HepG2 (cell line): ENCODE measurements around the gene GRK6. TPM values are rescaled to one million over a fixed set of nuclear protein-coding genes. Genes with fewer than 3 reads are reported as not detected.

Source experiments
- EEA1 ChIP-seq: sonication (generic); formaldehyde crosslinking; IDR thresholded peaks from 2 replicates; pipeline ENCODE4 v1.5.1; 2020; ENCODE audit warnings: mild to moderate bottlenecking, missing genetic modification reagents, borderline replicate concordance
- FOSL2 ChIP-seq: sonication (generic); formaldehyde crosslinking; IDR thresholded peaks from 2 replicates; pipeline ENCODE4 v1.4.0; 2020; ENCODE audit warnings: missing genetic modification reagents
- IKZF1 ChIP-seq: fragments of 450-650 bp; IDR thresholded peaks from 2 replicates; pipeline ENCODE4 v1.7.1; 2016
- ISX ChIP-seq: sonication (generic); formaldehyde crosslinking; conservative IDR thresholded peaks from 2 replicates; pipeline ENCODE4 v1.5.0; 2020; ENCODE audit warnings: missing genetic modification reagents
- KLF13 ChIP-seq: sonication (generic); formaldehyde crosslinking; IDR thresholded peaks from 2 replicates; pipeline ENCODE4 v1.4.0; 2020; ENCODE audit warnings: mild to moderate bottlenecking, missing genetic modification reagents
- NCOA2 ChIP-seq: sonication (generic); formaldehyde crosslinking; IDR thresholded peaks from 2 replicates; pipeline ENCODE4 v1.8.0; 2022; ENCODE audit warnings: inconsistent platforms
- NFE2L2 ChIP-seq: fragments of 150-350 bp; IDR thresholded peaks from 2 replicates; pipeline ENCODE4 v1.6.1; 2014; ENCODE audit warnings: low read length
- POLR2AphosphoS2 ChIP-seq: IDR thresholded peaks from 2 replicates; pipeline ENCODE4 v1.6.1; 2011; ENCODE audit warnings: low read depth, low read length, improper control_type of control experiment
- TMF1 ChIP-seq: sonication (generic); formaldehyde crosslinking; IDR thresholded peaks from 2 replicates; pipeline ENCODE4 v1.8.1; 2022; ENCODE audit warnings: low read depth, missing genetic modification reagents
- ZFP41 ChIP-seq: sonication (generic); formaldehyde crosslinking; IDR thresholded peaks from 2 replicates; pipeline ENCODE4 v1.4.0; 2020; ENCODE audit warnings: mild to moderate bottlenecking, missing genetic modification reagents, borderline replicate concordance
- ZNF24 ChIP-seq: fragments of 450-650 bp; IDR thresholded peaks from 2 replicates; pipeline ENCODE4 v1.6.1; 2017; ENCODE audit warnings: antibody characterized with exemption, mild to moderate bottlenecking
- ZNF782 ChIP-seq: sonication (generic); formaldehyde crosslinking; IDR thresholded peaks from 2 replicates; pipeline ENCODE4 v1.4.0; 2020; ENCODE audit warnings: missing genetic modification reagents, mild to moderate bottlenecking, borderline replicate concordance
- polyA plus RNA-seq, 8 experiments: library from polyadenylated mRNA; depleted of rRNA in 3 of 8; stranded (reverse) in 7 of 8; unstranded in 1 of 8; fragments of >200 nt; fragmentation: Illumina TruSeq in 4 of 8; extraction: Trizol in 4 of 8; gene quantifications; 2 replicates each; pipeline versions ENCODE4 v1.2.1 to v1.2.3, GENCODE V29; 2011 to 2016; ENCODE audit warnings: low read depth in 4 of 8, missing spikeins in 1 of 8, mixed read lengths in 1 of 8; ENCODE audit not compliant: insufficient read depth in 1 of 8
- total RNA-seq, 5 experiments: library from RNA; depleted of rRNA; stranded (reverse); fragments of >200 nt; fragmentation: Illumina TruSeq; extraction: Trizol; gene quantifications; 2 replicates each; pipeline ENCODE4 v1.2.3, GENCODE V29; 2016; ENCODE audit warnings: low read depth in 1 of 5
- TF ChIP-seq, protein P1 (sequence below), 2 experiments: IDR thresholded peaks; 2 replicates each; pipeline ENCODE4 v1.6.1; 2011 to 2012; ENCODE audit warnings: low read length in 2 of 2, borderline replicate concordance in 1 of 2, low read depth in 1 of 2, mild to moderate bottlenecking in 1 of 2, moderate library complexity in 1 of 2
- TF ChIP-seq, protein P2 (sequence below): sonication (generic); formaldehyde crosslinking; IDR thresholded peaks from 2 replicates; pipeline ENCODE4 v1.5.1; 2020; ENCODE audit warnings: mild to moderate bottlenecking, missing genetic modification reagents, borderline replicate concordance
- TF ChIP-seq, protein P3 (sequence below): sonication (generic); formaldehyde crosslinking; IDR thresholded peaks from 2 replicates; pipeline ENCODE4 v1.4.0; 2020; ENCODE audit warnings: missing genetic modification reagents
- TF ChIP-seq, protein P4 (sequence below): sonication (generic); formaldehyde crosslinking; IDR thresholded peaks from 2 replicates; pipeline ENCODE4 v1.4.0; 2020; ENCODE audit warnings: missing genetic modification reagents
- TF ChIP-seq, protein P5 (sequence below): IDR thresholded peaks from 2 replicates; pipeline ENCODE4 v1.6.1; 2016

The GRK6 gene
- total and polyA plus RNA-seq, 2 of the 13 experiments (the other 11 are each of a cell fraction or from before 2014, with no cell fraction given): 13.2 to 19.9 TPM

DNA sequence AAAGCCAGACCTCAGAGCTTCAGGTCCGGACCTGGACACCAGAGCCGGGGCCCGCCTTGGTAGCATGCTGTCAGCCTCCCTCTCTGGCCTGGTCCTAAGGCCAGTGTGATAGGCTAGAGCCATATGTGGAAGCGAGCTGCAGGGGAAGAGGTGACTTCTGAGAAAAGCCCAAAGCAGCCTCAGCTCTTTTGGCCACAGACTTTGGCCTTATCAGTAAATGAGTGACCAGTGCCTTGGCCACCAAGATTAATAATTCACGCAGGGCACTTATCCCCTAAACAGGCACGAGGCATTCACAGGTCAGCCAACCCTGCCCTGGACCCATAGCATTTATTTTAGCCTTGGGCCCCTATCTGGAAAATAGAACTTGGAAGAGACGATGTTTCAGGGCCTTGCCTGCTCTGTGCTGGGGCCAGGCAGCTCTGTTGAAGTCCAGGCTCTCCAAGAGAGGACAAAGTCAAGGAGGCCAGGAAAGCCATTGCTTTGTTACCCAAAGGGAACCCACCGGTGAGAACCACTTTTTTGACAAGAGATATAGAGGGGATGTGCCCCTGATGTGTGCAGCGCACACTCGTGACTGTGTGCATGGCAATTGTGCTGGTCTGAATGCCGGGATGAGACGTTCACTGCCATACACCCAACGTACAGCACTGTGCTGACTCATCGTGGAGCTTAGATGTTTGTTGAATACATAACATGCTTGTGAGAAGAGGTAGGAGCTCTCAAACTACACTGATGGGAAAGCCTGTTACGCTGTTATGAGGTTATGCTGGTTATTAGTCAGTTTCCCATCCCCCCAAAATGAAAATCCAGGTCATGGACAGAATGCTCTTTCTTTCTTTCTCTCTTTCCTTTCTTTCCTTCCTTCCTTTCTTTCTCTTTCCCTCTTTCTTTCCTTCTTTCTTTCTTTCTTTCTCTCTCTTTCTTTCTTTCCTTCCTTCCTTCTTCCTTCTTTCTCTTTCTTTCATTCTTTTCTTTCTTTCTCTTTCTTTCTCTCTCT lies 47.3 kb upstream of the GRK6 start (continued):
- TF ChIP-seq, protein P1, sequence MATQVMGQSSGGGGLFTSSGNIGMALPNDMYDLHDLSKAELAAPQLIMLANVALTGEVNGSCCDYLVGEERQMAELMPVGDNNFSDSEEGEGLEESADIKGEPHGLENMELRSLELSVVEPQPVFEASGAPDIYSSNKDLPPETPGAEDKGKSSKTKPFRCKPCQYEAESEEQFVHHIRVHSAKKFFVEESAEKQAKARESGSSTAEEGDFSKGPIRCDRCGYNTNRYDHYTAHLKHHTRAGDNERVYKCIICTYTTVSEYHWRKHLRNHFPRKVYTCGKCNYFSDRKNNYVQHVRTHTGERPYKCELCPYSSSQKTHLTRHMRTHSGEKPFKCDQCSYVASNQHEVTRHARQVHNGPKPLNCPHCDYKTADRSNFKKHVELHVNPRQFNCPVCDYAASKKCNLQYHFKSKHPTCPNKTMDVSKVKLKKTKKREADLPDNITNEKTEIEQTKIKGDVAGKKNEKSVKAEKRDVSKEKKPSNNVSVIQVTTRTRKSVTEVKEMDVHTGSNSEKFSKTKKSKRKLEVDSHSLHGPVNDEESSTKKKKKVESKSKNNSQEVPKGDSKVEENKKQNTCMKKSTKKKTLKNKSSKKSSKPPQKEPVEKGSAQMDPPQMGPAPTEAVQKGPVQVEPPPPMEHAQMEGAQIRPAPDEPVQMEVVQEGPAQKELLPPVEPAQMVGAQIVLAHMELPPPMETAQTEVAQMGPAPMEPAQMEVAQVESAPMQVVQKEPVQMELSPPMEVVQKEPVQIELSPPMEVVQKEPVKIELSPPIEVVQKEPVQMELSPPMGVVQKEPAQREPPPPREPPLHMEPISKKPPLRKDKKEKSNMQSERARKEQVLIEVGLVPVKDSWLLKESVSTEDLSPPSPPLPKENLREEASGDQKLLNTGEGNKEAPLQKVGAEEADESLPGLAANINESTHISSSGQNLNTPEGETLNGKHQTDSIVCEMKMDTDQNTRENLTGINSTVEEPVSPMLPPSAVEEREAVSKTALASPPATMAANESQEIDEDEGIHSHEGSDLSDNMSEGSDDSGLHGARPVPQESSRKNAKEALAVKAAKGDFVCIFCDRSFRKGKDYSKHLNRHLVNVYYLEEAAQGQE (IDR thresholded peaks at IDR 0.05; ENCODE audit: borderline replicate concordance in 1 of 2, low read depth in 1 of 2, low read length in 2 of 2): peak in 1 of 2 experiments; percentile 43; a peak in 1 of 4 replicates
- TF ChIP-seq FOSL2 (CRISPR knock-in tag) (peak; percentile 95), TMF1 (CRISPR knock-in tag) (no peak), ZNF24 (no peak), IKZF1 (no peak), NFE2L2 (peak; percentile 94), ISX (CRISPR knock-in tag) (no peak), EEA1 (CRISPR knock-in tag) (no peak; the same call in 1 of the 2 replicates), ZFP41 (CRISPR knock-in tag) (no peak), NCOA2 (CRISPR knock-in tag) (0 out of 2 replicates have a peak, but pooled peaks have one; percentile 42), POLR2AphosphoS2 (no peak), KLF13 (CRISPR knock-in tag) (no peak), ZNF782 (no peak)
- TF ChIP-seq, protein P2, sequence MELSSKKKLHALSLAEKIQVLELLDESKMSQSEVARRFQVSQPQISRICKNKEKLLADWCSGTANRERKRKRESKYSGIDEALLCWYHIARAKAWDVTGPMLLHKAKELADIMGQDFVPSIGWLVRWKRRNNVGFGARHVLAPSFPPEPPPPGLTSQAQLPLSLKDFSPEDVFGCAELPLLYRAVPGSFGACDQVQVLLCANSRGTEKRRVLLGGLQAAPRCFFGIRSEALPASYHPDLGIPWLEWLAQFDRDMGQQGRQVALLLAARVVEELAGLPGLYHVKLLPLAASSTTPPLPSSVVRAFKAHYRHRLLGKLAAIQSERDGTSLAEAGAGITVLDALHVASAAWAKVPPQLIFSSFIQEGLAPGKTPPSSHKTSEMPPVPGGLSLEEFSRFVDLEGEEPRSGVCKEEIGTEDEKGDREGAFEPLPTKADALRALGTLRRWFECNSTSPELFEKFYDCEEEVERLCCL (CRISPR knock-in tag): peak; percentile 93
- TF ChIP-seq, protein P3, sequence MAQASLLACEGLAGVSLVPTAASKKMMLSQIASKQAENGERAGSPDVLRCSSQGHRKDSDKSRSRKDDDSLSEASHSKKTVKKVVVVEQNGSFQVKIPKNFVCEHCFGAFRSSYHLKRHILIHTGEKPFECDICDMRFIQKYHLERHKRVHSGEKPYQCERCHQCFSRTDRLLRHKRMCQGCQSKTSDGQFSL (CRISPR knock-in tag): no peak
- TF ChIP-seq, protein P4, sequence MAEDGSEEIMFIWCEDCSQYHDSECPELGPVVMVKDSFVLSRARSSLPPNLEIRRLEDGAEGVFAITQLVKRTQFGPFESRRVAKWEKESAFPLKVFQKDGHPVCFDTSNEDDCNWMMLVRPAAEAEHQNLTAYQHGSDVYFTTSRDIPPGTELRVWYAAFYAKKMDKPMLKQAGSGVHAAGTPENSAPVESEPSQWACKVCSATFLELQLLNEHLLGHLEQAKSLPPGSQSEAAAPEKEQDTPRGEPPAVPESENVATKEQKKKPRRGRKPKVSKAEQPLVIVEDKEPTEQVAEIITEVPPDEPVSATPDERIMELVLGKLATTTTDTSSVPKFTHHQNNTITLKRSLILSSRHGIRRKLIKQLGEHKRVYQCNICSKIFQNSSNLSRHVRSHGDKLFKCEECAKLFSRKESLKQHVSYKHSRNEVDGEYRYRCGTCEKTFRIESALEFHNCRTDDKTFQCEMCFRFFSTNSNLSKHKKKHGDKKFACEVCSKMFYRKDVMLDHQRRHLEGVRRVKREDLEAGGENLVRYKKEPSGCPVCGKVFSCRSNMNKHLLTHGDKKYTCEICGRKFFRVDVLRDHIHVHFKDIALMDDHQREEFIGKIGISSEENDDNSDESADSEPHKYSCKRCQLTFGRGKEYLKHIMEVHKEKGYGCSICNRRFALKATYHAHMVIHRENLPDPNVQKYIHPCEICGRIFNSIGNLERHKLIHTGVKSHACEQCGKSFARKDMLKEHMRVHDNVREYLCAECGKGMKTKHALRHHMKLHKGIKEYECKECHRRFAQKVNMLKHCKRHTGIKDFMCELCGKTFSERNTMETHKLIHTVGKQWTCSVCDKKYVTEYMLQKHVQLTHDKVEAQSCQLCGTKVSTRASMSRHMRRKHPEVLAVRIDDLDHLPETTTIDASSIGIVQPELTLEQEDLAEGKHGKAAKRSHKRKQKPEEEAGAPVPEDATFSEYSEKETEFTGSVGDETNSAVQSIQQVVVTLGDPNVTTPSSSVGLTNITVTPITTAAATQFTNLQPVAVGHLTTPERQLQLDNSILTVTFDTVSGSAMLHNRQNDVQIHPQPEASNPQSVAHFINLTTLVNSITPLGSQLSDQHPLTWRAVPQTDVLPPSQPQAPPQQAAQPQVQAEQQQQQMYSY (CRISPR knock-in tag): no peak; the same call in 1 of the 2 replicates
- TF ChIP-seq, protein P5, sequence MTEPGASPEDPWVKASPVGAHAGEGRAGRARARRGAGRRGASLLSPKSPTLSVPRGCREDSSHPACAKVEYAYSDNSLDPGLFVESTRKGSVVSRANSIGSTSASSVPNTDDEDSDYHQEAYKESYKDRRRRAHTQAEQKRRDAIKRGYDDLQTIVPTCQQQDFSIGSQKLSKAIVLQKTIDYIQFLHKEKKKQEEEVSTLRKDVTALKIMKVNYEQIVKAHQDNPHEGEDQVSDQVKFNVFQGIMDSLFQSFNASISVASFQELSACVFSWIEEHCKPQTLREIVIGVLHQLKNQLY (CRISPR knock-in tag): peak; percentile 75
